ENCODE data around the gene ALKAL2. TPM values are rescaled to one million over a fixed set of nuclear protein-coding genes. Genes with fewer than 3 reads are reported as not detected.

The ALKAL2 gene
- total RNA-seq, 2 donors from 2014 or later = 0.44 to 0.53 TPM

DNA sequence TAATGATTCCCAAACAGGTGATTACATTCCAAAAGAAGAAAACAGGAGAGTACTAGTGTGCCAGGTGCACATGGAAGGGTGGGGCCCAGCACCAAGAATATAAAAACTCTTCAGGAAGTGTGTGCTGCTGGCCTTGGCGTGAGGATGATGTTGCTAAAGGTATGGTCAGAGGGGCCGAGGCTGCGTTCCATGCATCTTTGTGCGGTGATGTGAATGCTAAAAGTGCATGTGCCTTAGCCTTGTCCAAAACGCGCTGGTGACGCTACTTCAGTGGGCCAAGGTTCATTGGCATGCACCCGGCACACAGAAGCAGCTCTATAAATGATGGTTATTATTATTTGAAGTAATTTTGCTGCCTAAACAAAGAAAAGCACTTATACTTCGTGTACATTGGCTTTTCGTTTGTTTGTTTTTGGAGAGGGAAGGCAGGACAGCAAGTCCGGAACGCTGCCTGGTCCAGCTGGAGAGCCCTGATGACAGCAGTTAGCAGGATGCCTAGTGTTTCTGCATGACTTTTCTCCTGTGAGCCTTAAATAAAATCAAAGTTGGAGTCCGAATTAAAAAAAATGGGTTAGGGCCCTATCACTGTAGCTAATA lies 2.9 kb downstream of the ALKAL2 start:
- no peak for DNase-seq
- Mint-ChIP-seq H3K36me3 (ENCODE audit: low read depth) (peaks cover 19% of the 10 kb centered on the region), H3K4me3 (no peak overlapping the region), H3K27me3 (ENCODE audit: insufficient read depth) (peaks cover 35% of the 10 kb centered on the region), H3K4me1 (peaks cover 41% of the 10 kb centered on the region), H3K9me3 (no peaks in the 10 kb centered on the region), H3K27ac (no peak overlapping the region)
- Histone ChIP-seq H3K9ac (ENCODE audit: extremely low read depth, low read length, poor library complexity, severe bottlenecking) (no peak overlapping the region), H3K4me3 (ENCODE audit: low read length) (no peak overlapping the region), H3K27me3 (ENCODE audit: control insufficient read depth, insufficient read depth, low read length, poor library complexity, severe bottlenecking) (peaks cover 36% of the 10 kb centered on the region), H3K9me3 (ENCODE audit: control insufficient read depth, low read length) (no peaks in the 10 kb centered on the region), H3K27ac (ENCODE audit: low read depth, low read length) (no peak overlapping the region), H3K36me3 (ENCODE audit: control insufficient read depth, insufficient read depth, low read length) (peaks cover 12% of the 10 kb centered on the region), H3K4me1 (ENCODE audit: control insufficient read depth, insufficient read depth, low read length) (peaks cover 16% of the 10 kb centered on the region)
- TF ChIP-seq, protein P1, sequence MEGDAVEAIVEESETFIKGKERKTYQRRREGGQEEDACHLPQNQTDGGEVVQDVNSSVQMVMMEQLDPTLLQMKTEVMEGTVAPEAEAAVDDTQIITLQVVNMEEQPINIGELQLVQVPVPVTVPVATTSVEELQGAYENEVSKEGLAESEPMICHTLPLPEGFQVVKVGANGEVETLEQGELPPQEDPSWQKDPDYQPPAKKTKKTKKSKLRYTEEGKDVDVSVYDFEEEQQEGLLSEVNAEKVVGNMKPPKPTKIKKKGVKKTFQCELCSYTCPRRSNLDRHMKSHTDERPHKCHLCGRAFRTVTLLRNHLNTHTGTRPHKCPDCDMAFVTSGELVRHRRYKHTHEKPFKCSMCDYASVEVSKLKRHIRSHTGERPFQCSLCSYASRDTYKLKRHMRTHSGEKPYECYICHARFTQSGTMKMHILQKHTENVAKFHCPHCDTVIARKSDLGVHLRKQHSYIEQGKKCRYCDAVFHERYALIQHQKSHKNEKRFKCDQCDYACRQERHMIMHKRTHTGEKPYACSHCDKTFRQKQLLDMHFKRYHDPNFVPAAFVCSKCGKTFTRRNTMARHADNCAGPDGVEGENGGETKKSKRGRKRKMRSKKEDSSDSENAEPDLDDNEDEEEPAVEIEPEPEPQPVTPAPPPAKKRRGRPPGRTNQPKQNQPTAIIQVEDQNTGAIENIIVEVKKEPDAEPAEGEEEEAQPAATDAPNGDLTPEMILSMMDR (conservative IDR thresholded peaks at IDR 0.05) = no peak
- WGBS, 2 experiments (ENCODE audit: insufficient coverage in 1 of 2, insufficient read length in 1 of 2) = 71 to 87% methylated on average over 9 to 13 of the region's 13 CpGs

DNA sequence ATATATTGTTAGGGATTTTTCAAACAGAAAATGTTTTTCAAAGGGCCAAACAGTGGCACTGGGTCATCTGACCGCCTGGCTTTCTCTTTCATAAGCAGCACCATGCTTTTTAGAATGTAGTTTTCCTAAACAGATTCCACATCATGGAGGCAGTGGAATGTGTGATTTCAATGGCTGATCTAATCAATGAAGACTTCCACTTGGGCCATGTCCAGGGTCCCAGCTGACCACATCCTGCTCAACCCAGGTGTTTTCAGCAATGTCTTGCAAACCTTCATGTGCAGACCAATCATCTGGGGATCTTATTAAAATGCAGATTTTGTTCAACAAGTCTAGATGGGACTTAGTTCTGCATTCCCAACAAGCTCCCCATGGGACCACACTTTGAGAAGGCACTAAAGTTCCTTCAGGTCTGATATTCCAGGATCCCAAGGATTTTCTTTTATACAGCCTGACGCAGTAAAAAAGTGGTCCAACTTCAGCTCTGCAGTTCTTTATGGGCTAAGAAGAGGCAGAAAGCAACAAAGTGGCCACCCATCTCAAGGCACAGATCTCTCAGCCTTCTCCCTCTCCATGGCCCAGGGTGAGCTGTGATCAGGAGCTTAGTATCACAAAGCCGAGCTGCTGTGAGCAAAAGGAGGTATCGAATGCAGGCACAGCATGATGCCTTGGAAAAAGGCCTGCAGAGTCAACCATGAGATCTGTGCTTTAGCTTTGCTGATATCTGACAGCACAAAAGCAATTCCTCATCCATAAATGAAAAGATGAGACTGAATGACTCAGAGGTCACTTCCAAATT lies 3.7 kb downstream of the ALKAL2 start:
- Mint-ChIP-seq H3K27me3 (ENCODE audit: insufficient read depth) (peaks cover 27% of the 10 kb centered on the region), H3K4me1 (peaks cover 39% of the 10 kb centered on the region), H3K4me3 (no peak overlapping the region), H3K36me3 (ENCODE audit: low read depth) (peaks cover 23% of the 10 kb centered on the region), H3K27ac (no peak overlapping the region), H3K9me3 (no peaks in the 10 kb centered on the region)
- DNase-seq = peak; percentile 83
- Histone ChIP-seq H3K9ac (ENCODE audit: extremely low read depth, low read length, poor library complexity, severe bottlenecking) (no peak overlapping the region), H3K4me1 (ENCODE audit: control insufficient read depth, insufficient read depth, low read length) (peaks cover 13% of the 10 kb centered on the region), H3K27me3 (ENCODE audit: control insufficient read depth, insufficient read depth, low read length, poor library complexity, severe bottlenecking) (peaks cover 28% of the 10 kb centered on the region), H3K36me3 (ENCODE audit: control insufficient read depth, insufficient read depth, low read length) (peaks cover 20% of the 10 kb centered on the region), H3K4me3 (ENCODE audit: low read length) (no peak overlapping the region), H3K27ac (ENCODE audit: low read depth, low read length) (no peak overlapping the region), H3K9me3 (ENCODE audit: control insufficient read depth, low read length) (no peaks in the 10 kb centered on the region)
- 42 to 76% methylated on average over 3 to 4 of the region's 4 CpGs for WGBS, 2 experiments (ENCODE audit: insufficient coverage in 1 of 2, insufficient read length in 1 of 2)
- TF ChIP-seq, protein P1 (conservative IDR thresholded peaks at IDR 0.05) = no peak

DNA sequence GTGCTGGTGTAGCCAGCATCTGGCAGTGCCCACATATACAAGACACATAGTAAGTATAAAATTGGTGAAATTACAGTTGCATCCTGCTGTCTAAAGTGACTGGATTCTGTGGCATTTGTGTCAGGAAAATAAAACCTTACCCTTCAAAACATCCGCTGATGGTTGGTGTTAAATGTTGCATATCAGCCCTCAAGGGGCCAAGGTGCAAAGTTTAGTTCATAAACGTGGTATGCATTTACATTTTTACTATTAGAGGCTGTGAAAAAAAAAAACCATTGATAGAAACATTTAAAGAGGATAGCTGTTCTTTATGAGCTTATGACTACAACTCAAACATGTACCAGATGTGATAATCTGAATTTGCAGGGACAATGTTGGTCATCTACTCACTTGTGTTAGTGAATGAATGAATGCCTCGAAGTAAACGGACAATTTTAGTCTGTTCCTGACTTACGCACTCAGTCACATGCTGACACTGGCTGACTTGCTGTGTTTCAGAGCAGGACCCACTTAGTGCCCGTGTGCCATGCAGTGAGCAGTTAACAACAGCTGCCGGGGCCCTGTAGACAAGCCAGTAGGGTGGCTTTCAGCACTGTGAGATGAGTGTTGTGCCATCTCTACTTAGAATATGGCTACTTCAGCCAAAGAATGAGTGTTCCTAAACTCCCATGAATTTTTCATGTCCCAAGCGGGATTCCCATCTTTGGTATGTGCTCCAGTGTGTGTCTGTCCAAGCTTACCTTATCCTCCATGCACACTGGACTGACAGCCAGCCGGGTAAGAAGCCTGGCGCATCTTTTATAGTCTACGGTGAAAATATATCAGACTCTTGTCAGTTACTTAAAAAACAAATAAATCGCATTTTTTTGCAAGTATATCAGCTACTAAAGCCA lies 5.3 kb downstream of the ALKAL2 start:
- no peaks in the 10 kb centered on the region for H3K9me3 Mint-ChIP-seq
- 92 to 97% methylated on average over 11 to 12 of the region's 12 CpGs for WGBS, 2 experiments (ENCODE audit: insufficient coverage in 1 of 2, insufficient read length in 1 of 2)
- H3K4me3 ChIP-seq (ENCODE audit: low read length) = no peak overlapping the region
- H3K27ac Mint-ChIP-seq = no peak overlapping the region
- H3K9ac ChIP-seq (ENCODE audit: extremely low read depth, low read length, poor library complexity, severe bottlenecking) = no peak overlapping the region
- H3K4me1 Mint-ChIP-seq = peaks cover 39% of the 10 kb centered on the region
- no peaks in the 10 kb centered on the region for H3K9me3 ChIP-seq (ENCODE audit: control insufficient read depth, low read length)
- peaks cover 23% of the 10 kb centered on the region for H3K27me3 Mint-ChIP-seq (ENCODE audit: insufficient read depth)
- H3K36me3 ChIP-seq (ENCODE audit: control insufficient read depth, insufficient read depth, low read length) = peaks cover 34% of the 10 kb centered on the region
- no peak overlapping the region for H3K4me3 Mint-ChIP-seq
- peaks cover 10% of the 10 kb centered on the region for H3K4me1 ChIP-seq (ENCODE audit: control insufficient read depth, insufficient read depth, low read length)
- TF ChIP-seq, protein P1 (conservative IDR thresholded peaks at IDR 0.05) = no peak
- peaks cover 16% of the 10 kb centered on the region for H3K27me3 ChIP-seq (ENCODE audit: control insufficient read depth, insufficient read depth, low read length, poor library complexity, severe bottlenecking)
- DNase-seq = no peak
- peaks cover 36% of the 10 kb centered on the region for H3K36me3 Mint-ChIP-seq (ENCODE audit: low read depth)
- H3K27ac ChIP-seq (ENCODE audit: low read depth, low read length) = no peak overlapping the region

All from endodermal cell (in vitro differentiated cells).